BLaER1 (cell line): ENCODE data around the gene CFAP70.

ENCODE experiments used
- H3K27ac ChIP-seq: shearing (Covaris generic); formaldehyde crosslinking; 2 replicates; pipeline ENCODE4 v1.8.1; 2022
- H3K27me3 ChIP-seq: shearing (Covaris generic); formaldehyde crosslinking; 2 replicates; pipeline ENCODE4 v1.8.1; 2022
- H3K36me3 ChIP-seq: shearing (Covaris generic); formaldehyde crosslinking; 2 replicates; pipeline ENCODE4 v1.8.1; 2022
- H3K4me1 ChIP-seq: shearing (Covaris generic); formaldehyde crosslinking; 2 replicates; pipeline ENCODE4 v1.8.1; 2022
- H3K4me2 ChIP-seq: shearing (Covaris generic); formaldehyde crosslinking; 2 replicates; pipeline ENCODE4 v1.8.1; 2022
- H3K4me3 ChIP-seq: shearing (Covaris generic); formaldehyde crosslinking; 2 replicates; pipeline ENCODE4 v1.8.1; 2022
- H3K9ac ChIP-seq: shearing (Covaris generic); formaldehyde crosslinking; 2 replicates; pipeline ENCODE4 v1.8.1; 2022
- H3K9me3 ChIP-seq: shearing (Covaris generic); formaldehyde crosslinking; 2 replicates; pipeline ENCODE4 v1.8.1; 2022
- H4K20me1 ChIP-seq: shearing (Covaris generic); formaldehyde crosslinking; 2 replicates; pipeline ENCODE4 v1.8.1; 2022
- Cebpa-rat ChIP-seq: shearing (Covaris generic); IDR thresholded peaks from 2 replicates; pipeline ENCODE4 v1.8.1; 2022

Gene CFAP70

GRCh38 chr10:73207883-73208282 is 150.8 kb downstream of the CFAP70 start:
- Histone ChIP-seq H3K4me1 (no peaks in the 10 kb centered on the region), H3K36me3 (peaks cover 33% of the 10 kb centered on the region), H3K9me3 (peaks cover 15% of the 10 kb centered on the region), H3K4me3 (no peak overlapping the region), H3K4me2 (no peak overlapping the region), H3K27ac (no peak overlapping the region), H3K27me3 (no peaks in the 10 kb centered on the region), H4K20me1 (no peaks in the 10 kb centered on the region), H3K9ac (no peak overlapping the region)
- no peak for TF ChIP-seq Cebpa-rat

GRCh38 chr10:73206385-73206784 is 152.3 kb downstream of the CFAP70 start:
- no peaks in the 10 kb centered on the region for H3K4me1 ChIP-seq
- H3K4me2 ChIP-seq: no peak overlapping the region
- H3K27ac ChIP-seq: no peak overlapping the region
- peaks cover 15% of the 10 kb centered on the region for H3K9me3 ChIP-seq
- no peak for TF ChIP-seq Cebpa-rat
- H3K9ac ChIP-seq: no peak overlapping the region
- H3K4me3 ChIP-seq: no peak overlapping the region
- peaks cover 33% of the 10 kb centered on the region for H3K36me3 ChIP-seq
- no peaks in the 10 kb centered on the region for H3K27me3 ChIP-seq
- no peaks in the 10 kb centered on the region for H4K20me1 ChIP-seq

DNA sequence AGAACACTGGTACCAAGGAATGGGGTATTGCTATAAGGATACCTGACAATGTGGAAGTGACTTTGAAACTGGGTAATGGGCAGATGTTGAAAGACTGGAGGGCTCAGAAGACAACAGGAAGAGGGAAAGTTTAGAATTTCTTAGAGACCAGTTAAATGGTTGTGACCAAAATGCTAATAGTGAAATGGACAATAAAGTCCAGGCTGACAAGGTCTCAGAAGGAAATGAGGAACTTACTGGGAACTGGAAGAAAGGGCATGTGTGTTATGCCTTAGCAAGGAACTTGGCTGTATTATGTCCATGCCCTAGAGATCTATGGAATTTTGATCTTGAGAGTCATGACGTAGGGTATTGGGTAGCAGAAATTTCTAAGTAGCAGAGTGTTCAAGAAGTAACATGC is 152.8 kb downstream of the CFAP70 start:
- no peaks in the 10 kb centered on the region for H4K20me1 ChIP-seq
- H3K36me3 ChIP-seq: peaks cover 29% of the 10 kb centered on the region
- peaks cover 15% of the 10 kb centered on the region for H3K9me3 ChIP-seq
- H3K4me1 ChIP-seq: no peaks in the 10 kb centered on the region
- no peak for TF ChIP-seq Cebpa-rat
- H3K4me2 ChIP-seq: no peak overlapping the region
- no peak overlapping the region for H3K4me3 ChIP-seq
- H3K27me3 ChIP-seq: no peaks in the 10 kb centered on the region
- no peak overlapping the region for H3K27ac ChIP-seq
- H3K9ac ChIP-seq: no peak overlapping the region

DNA sequence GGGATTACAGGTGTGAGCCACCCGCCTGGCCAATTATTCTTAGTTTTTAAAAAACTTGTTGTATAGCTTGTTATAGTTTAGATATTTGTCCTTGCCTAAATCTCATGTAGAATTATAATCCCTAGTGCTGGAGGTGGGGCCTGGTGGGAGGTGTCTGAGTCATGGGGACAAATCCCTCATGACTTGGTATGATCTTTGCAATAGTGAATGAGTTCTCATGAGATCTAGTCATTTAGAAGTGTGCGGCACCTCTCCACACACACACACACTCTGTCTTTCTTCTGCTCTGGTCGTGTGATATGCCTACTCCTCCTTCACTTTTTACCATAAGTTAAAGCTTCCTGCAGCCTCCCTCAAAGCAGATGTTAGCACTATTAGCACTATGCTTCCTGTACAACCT is 153.6 kb downstream of the CFAP70 start:
- no peak for TF ChIP-seq Cebpa-rat
- H4K20me1 ChIP-seq: no peaks in the 10 kb centered on the region

More for the DNA sequence above, 153.6 kb downstream of the CFAP70 start:
- H3K36me3 ChIP-seq: peaks cover 26% of the 10 kb centered on the region
- no peaks in the 10 kb centered on the region for H3K4me1 ChIP-seq
- no peak overlapping the region for H3K9ac ChIP-seq
- no peak overlapping the region for H3K4me3 ChIP-seq
- peaks cover 15% of the 10 kb centered on the region for H3K9me3 ChIP-seq
- no peak overlapping the region for H3K27ac ChIP-seq
- no peak overlapping the region for H3K4me2 ChIP-seq
- no peaks in the 10 kb centered on the region for H3K27me3 ChIP-seq
